Activated T-cell treated with anti-CD3 and anti-CD28 coated beads, Interleukin-2, amount 50 U/mL, for 24 hours (primary cell): ENCODE data around the gene RAD54L.
A peak's percentile ranks its signal among the peaks of the same experiment; 100 is the strongest.

Experiments used
- DNase-seq: peaks from one replicate; pipeline ENCODE4 v3.0.0-alpha.2; 2020
- H3K27ac Mint-ChIP-seq: 2 replicates; pipeline ENCODE4 v1.8.0; 2020; ENCODE audit warnings: mild to moderate bottlenecking, mixed read lengths
- H3K27me3 Mint-ChIP-seq: 2 replicates; pipeline ENCODE4 v1.8.0; 2020; ENCODE audit warnings: mixed read lengths
- H3K36me3 Mint-ChIP-seq: 2 replicates; pipeline ENCODE4 v1.8.0; 2020; ENCODE audit warnings: low read depth, mixed read lengths
- H3K4me1 Mint-ChIP-seq: 2 replicates; pipeline ENCODE4 v1.8.0; 2020; ENCODE audit warnings: low read depth, mixed read lengths
- H3K4me3 Mint-ChIP-seq: 2 replicates; pipeline ENCODE4 v1.8.0; 2020; ENCODE audit warnings: mild to moderate bottlenecking, moderate library complexity, mixed read lengths
- H3K9me3 Mint-ChIP-seq: 2 replicates; pipeline ENCODE4 v1.8.0; 2020; ENCODE audit warnings: mixed read lengths

RAD54L gene

GRCh38 chr1:46288485-46289133 lies 41.0 kb downstream of the RAD54L start:
- H3K27me3 Mint-ChIP-seq, result no peaks in the 10 kb centered on the region
- H3K27ac Mint-ChIP-seq, result peak overlapping the region; percentile 50
- H3K4me1 Mint-ChIP-seq, result peaks cover 21% of the 10 kb centered on the region
- H3K4me3 Mint-ChIP-seq, result no peak overlapping the region
- H3K9me3 Mint-ChIP-seq, result no peaks in the 10 kb centered on the region
- no peak for DNase-seq
- peaks cover 73% of the 10 kb centered on the region for H3K36me3 Mint-ChIP-seq

- Mint-ChIP-seq H3K27me3 (no peaks in the 10 kb centered on the region), H3K4me1 (peaks cover 21% of the 10 kb centered on the region), H3K9me3 (no peaks in the 10 kb centered on the region), H3K4me3 (no peak overlapping the region), H3K36me3 (peaks cover 70% of the 10 kb centered on the region), H3K27ac (peak overlapping the region; percentile 50)
- no peak for DNase-seq
Observed at GRCh38 chr1:46289134-46289494, 41.6 kb downstream of the RAD54L start.

- DNase-seq, result no peak
- H3K4me3 Mint-ChIP-seq, result no peak overlapping the region
- H3K36me3 Mint-ChIP-seq, result peaks cover 65% of the 10 kb centered on the region
- H3K27me3 Mint-ChIP-seq, result no peaks in the 10 kb centered on the region
- peaks cover 20% of the 10 kb centered on the region for H3K4me1 Mint-ChIP-seq
- H3K27ac Mint-ChIP-seq, result peak overlapping the region; percentile 6
- no peaks in the 10 kb centered on the region for H3K9me3 Mint-ChIP-seq
Observed at GRCh38 chr1:46289976-46290375, 42.4 kb downstream of the RAD54L start.

- H3K36me3 Mint-ChIP-seq, result peaks cover 59% of the 10 kb centered on the region
- no peak for DNase-seq
- H3K27me3 Mint-ChIP-seq, result no peaks in the 10 kb centered on the region
- H3K27ac Mint-ChIP-seq, result no peak overlapping the region
- H3K4me3 Mint-ChIP-seq, result no peak overlapping the region
- H3K9me3 Mint-ChIP-seq, result no peaks in the 10 kb centered on the region
- peaks cover 5% of the 10 kb centered on the region for H3K4me1 Mint-ChIP-seq
Observed at GRCh38 chr1:46295306-46295705, 47.7 kb downstream of the RAD54L start.

GRCh38 chr1:46298387-46298786 lies 50.8 kb downstream of the RAD54L start:
- H3K36me3 Mint-ChIP-seq, result peaks cover 64% of the 10 kb centered on the region
- no peak overlapping the region for H3K27ac Mint-ChIP-seq
- DNase-seq, result no peak
- no peaks in the 10 kb centered on the region for H3K27me3 Mint-ChIP-seq
- H3K4me3 Mint-ChIP-seq, result no peak overlapping the region
- peaks cover 18% of the 10 kb centered on the region for H3K4me1 Mint-ChIP-seq
- H3K9me3 Mint-ChIP-seq, result no peaks in the 10 kb centered on the region

- Mint-ChIP-seq H3K36me3 (peaks cover 71% of the 10 kb centered on the region), H3K27ac (peak overlapping the region; percentile 99), H3K4me3 (peak overlapping the region; percentile 99), H3K9me3 (no peaks in the 10 kb centered on the region), H3K27me3 (no peaks in the 10 kb centered on the region), H3K4me1 (peaks cover 29% of the 10 kb centered on the region)
- DNase-seq, result no peak
Observed at GRCh38 chr1:46300673-46301405, 53.3 kb downstream of the RAD54L start.

GRCh38 chr1:46301406-46301807 lies 53.8 kb downstream of the RAD54L start:
- H3K4me1 Mint-ChIP-seq, result peaks cover 34% of the 10 kb centered on the region

GRCh38 chr1:46301808-46302640 lies 54.5 kb downstream of the RAD54L start:
- peak overlapping the region; percentile 99 for H3K27ac Mint-ChIP-seq
- no peaks in the 10 kb centered on the region for H3K9me3 Mint-ChIP-seq
- peak overlapping the region; percentile 99 for H3K4me3 Mint-ChIP-seq
- DNase-seq, result peak; percentile 71
- no peaks in the 10 kb centered on the region for H3K27me3 Mint-ChIP-seq
- peaks cover 71% of the 10 kb centered on the region for H3K36me3 Mint-ChIP-seq
- peaks cover 41% of the 10 kb centered on the region for H3K4me1 Mint-ChIP-seq

More at GRCh38 chr1:46301406-46301807, 53.8 kb downstream of the RAD54L start:
- Mint-ChIP-seq H3K27me3 (no peaks in the 10 kb centered on the region), H3K9me3 (no peaks in the 10 kb centered on the region), H3K4me3 (peak overlapping the region; percentile 99), H3K27ac (peak overlapping the region; percentile 99), H3K36me3 (peaks cover 71% of the 10 kb centered on the region)
- no peak for DNase-seq

GRCh38 chr1:46302641-46303037 lies 55.1 kb downstream of the RAD54L start:
- Mint-ChIP-seq H3K36me3 (peaks cover 71% of the 10 kb centered on the region), H3K27ac (peak overlapping the region; percentile 99), H3K4me3 (peak overlapping the region; percentile 99), H3K27me3 (no peaks in the 10 kb centered on the region), H3K4me1 (peaks cover 46% of the 10 kb centered on the region), H3K9me3 (no peaks in the 10 kb centered on the region)
- no peak for DNase-seq

GRCh38 chr1:46303038-46303871 lies 55.7 kb downstream of the RAD54L start, which contains the start of the genes LRRC41 and UQCRH:
LRRC41 (minus strand) TSS chr1:46303616; CDS start chr1:46303322, 294 bp downstream.
UQCRH (plus strand) TSS chr1:46303698; CDS start chr1:46303767, 69 bp downstream.
- H3K27ac Mint-ChIP-seq, result peak within 1 kb of the TSS; percentile 99
- H3K27me3 Mint-ChIP-seq, result no peaks in the 10 kb centered on the region
- peaks cover 52% of the 10 kb centered on the region for H3K4me1 Mint-ChIP-seq
- H3K9me3 Mint-ChIP-seq, result no peaks in the 10 kb centered on the region
- peaks cover 72% of the 10 kb centered on the region for H3K36me3 Mint-ChIP-seq
- H3K4me3 Mint-ChIP-seq, result peak within 1 kb of the TSS; percentile 99
- DNase-seq, result peak; percentile 96

GRCh38 chr1:46303872-46304326 lies 56.3 kb downstream of the RAD54L start:
- DNase-seq, result no peak
- H3K27ac Mint-ChIP-seq, result peak overlapping the region; percentile 99
- H3K4me1 Mint-ChIP-seq, result peaks cover 57% of the 10 kb centered on the region
- H3K36me3 Mint-ChIP-seq, result peaks cover 73% of the 10 kb centered on the region
- H3K4me3 Mint-ChIP-seq, result peak overlapping the region; percentile 99
- no peaks in the 10 kb centered on the region for H3K27me3 Mint-ChIP-seq
- H3K9me3 Mint-ChIP-seq, result no peaks in the 10 kb centered on the region

- no peak for DNase-seq
- Mint-ChIP-seq H3K27me3 (no peaks in the 10 kb centered on the region), H3K36me3 (peaks cover 89% of the 10 kb centered on the region), H3K4me1 (peaks cover 45% of the 10 kb centered on the region), H3K4me3 (peak overlapping the region; percentile 99), H3K27ac (peak overlapping the region; percentile 29), H3K9me3 (no peaks in the 10 kb centered on the region)
Observed at GRCh38 chr1:46306159-46306530, 58.6 kb downstream of the RAD54L start.

- Mint-ChIP-seq H3K27me3 (no peaks in the 10 kb centered on the region), H3K4me3 (no peak overlapping the region), H3K36me3 (peaks cover 94% of the 10 kb centered on the region), H3K27ac (no peak overlapping the region), H3K9me3 (no peaks in the 10 kb centered on the region), H3K4me1 (peaks cover 38% of the 10 kb centered on the region)
- no peak for DNase-seq
Observed at GRCh38 chr1:46309401-46310159, 62.0 kb downstream of the RAD54L start.
